ENCODE results near the gene BICDL2. TPM values are rescaled to one million over a fixed set of nuclear protein-coding genes. Genes with fewer than 3 reads are reported as not detected.

Gene BICDL2
- total and polyA plus RNA-seq, 9 of the 15 experiments (the other 6 are each of a cell fraction or from before 2014, with no cell fraction given) = 0.09 to 0.28 (median 0.09) TPM; not detected in 6

DNA sequence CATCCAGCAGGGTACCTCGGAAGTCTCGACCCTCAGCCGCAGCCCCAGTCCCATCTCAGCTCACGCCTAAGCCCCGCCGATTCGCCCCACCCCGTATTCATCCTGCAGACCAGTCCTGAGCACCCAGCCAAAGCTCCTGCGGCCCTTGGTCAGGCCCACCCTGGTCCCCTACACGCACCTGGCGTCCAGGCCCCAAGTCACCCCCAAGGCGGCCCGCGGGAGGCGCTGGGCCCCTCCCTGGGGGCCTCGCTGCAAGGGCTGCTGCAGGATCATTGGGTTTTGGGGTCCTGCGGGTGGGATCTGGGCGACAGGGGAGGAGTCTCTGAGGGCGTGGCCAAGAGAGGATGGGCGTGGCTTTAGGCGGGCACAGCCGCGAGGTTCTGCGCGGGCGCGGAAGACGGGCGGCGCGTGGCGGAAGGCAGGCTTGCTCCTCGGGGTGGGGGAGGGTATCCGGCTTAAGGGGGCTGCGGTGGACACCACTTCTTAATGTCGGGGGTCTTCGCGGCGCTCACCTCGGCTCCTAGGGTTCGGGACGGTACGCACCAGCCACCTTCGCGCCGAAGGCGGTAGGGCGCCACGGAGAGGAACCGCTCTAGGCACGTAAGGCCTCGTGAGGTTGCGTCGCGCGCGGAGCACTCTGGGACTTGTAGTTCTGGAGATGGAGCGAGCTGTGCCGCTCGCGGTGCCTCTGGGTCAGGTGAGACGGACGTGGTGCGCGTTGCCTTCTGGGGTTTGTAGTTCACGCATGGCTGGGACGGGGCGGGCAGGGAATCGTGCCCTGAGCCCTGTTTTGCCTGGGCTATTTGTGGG is 12.9 kb downstream of the BICDL2 start, which contains the start of the genes HCFC1R1 and THOC6 (continued):
- TF ChIP-seq, protein P1, sequence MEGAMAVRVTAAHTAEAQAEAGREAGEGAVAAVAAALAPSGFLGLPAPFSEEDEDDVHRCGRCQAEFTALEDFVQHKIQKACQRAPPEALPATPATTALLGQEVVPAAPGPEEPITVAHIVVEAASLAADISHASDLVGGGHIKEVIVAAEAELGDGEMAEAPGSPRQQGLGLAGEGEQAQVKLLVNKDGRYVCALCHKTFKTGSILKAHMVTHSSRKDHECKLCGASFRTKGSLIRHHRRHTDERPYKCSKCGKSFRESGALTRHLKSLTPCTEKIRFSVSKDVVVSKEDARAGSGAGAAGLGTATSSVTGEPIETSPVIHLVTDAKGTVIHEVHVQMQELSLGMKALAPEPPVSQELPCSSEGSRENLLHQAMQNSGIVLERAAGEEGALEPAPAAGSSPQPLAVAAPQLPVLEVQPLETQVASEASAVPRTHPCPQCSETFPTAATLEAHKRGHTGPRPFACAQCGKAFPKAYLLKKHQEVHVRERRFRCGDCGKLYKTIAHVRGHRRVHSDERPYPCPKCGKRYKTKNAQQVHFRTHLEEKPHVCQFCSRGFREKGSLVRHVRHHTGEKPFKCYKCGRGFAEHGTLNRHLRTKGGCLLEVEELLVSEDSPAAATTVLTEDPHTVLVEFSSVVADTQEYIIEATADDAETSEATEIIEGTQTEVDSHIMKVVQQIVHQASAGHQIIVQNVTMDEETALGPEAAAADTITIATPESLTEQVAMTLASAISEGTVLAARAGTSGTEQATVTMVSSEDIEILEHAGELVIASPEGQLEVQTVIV (CRISPR knock-in tag; IDR thresholded peaks at IDR 0.05; ENCODE audit: borderline replicate concordance) = no peak
- TF ChIP-seq, protein P2, sequence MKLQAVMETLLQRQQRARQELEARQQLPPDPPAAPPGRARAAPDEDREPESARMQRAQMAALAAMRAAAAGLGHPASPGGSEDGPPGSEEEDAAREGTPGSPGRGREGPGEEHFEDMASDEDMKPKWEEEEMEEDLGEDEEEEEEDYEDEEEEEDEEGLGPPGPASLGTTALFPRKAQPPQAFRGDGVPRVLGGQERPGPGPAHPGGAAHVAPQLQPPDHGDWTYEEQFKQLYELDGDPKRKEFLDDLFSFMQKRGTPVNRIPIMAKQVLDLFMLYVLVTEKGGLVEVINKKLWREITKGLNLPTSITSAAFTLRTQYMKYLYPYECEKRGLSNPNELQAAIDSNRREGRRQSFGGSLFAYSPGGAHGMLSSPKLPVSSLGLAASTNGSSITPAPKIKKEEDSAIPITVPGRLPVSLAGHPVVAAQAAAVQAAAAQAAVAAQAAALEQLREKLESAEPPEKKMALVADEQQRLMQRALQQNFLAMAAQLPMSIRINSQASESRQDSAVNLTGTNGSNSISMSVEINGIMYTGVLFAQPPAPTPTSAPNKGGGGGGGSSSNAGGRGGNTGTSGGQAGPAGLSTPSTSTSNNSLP (IDR thresholded peaks at IDR 0.05; ENCODE audit: borderline replicate concordance, low read depth, low read length) = no peak
- TF ChIP-seq ZNF444 (CRISPR knock-in tag; IDR thresholded peaks at IDR 0.05) (no peak), NFXL1 (CRISPR knock-in tag; IDR thresholded peaks at IDR 0.05) (no peak), RFX7 (CRISPR knock-in tag; IDR thresholded peaks at IDR 0.05) (0 out of 2 replicates have a peak, but pooled peaks have one; percentile 8), E2F3 (CRISPR knock-in tag; IDR thresholded peaks at IDR 0.05) (peak; percentile 72; the same call in 1 of the 2 replicates), KDM4B (IDR thresholded peaks at IDR 0.05; ENCODE audit: borderline replicate concordance in 2 of 2, low read depth in 1 of 2) (peak in 1 of 2 experiments; percentile 74; a peak in 2 of 4 replicates), BRCA1 (IDR thresholded peaks at IDR 0.05) (no peak), BRCA1 (CRISPR knock-in tag; IDR thresholded peaks at IDR 0.05) (no peak)
- TF ChIP-seq, protein P3, sequence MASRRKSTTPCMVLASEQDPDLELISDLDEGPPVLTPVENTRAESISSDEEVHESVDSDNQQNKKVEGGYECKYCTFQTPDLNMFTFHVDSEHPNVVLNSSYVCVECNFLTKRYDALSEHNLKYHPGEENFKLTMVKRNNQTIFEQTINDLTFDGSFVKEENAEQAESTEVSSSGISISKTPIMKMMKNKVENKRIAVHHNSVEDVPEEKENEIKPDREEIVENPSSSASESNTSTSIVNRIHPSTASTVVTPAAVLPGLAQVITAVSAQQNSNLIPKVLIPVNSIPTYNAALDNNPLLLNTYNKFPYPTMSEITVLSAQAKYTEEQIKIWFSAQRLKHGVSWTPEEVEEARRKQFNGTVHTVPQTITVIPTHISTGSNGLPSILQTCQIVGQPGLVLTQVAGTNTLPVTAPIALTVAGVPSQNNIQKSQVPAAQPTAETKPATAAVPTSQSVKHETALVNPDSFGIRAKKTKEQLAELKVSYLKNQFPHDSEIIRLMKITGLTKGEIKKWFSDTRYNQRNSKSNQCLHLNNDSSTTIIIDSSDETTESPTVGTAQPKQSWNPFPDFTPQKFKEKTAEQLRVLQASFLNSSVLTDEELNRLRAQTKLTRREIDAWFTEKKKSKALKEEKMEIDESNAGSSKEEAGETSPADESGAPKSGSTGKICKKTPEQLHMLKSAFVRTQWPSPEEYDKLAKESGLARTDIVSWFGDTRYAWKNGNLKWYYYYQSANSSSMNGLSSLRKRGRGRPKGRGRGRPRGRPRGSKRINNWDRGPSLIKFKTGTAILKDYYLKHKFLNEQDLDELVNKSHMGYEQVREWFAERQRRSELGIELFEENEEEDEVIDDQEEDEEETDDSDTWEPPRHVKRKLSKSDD (conservative IDR thresholded peaks at IDR 0.05; ENCODE audit: low read length) = no peak
- TF ChIP-seq, protein P4, sequence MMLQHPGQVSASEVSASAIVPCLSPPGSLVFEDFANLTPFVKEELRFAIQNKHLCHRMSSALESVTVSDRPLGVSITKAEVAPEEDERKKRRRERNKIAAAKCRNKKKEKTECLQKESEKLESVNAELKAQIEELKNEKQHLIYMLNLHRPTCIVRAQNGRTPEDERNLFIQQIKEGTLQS (IDR thresholded peaks at IDR 0.05) = peak; percentile 46; the same call in 1 of the 2 replicates
- TF ChIP-seq, protein P4 (CRISPR knock-in tag; conservative IDR thresholded peaks at IDR 0.05) = no peak
- TF ChIP-seq, protein P5, sequence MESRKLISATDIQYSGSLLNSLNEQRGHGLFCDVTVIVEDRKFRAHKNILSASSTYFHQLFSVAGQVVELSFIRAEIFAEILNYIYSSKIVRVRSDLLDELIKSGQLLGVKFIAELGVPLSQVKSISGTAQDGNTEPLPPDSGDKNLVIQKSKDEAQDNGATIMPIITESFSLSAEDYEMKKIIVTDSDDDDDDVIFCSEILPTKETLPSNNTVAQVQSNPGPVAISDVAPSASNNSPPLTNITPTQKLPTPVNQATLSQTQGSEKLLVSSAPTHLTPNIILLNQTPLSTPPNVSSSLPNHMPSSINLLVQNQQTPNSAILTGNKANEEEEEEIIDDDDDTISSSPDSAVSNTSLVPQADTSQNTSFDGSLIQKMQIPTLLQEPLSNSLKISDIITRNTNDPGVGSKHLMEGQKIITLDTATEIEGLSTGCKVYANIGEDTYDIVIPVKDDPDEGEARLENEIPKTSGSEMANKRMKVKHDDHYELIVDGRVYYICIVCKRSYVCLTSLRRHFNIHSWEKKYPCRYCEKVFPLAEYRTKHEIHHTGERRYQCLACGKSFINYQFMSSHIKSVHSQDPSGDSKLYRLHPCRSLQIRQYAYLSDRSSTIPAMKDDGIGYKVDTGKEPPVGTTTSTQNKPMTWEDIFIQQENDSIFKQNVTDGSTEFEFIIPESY (CRISPR knock-in tag; IDR thresholded peaks at IDR 0.05) = no peak
- TF ChIP-seq, protein P6, sequence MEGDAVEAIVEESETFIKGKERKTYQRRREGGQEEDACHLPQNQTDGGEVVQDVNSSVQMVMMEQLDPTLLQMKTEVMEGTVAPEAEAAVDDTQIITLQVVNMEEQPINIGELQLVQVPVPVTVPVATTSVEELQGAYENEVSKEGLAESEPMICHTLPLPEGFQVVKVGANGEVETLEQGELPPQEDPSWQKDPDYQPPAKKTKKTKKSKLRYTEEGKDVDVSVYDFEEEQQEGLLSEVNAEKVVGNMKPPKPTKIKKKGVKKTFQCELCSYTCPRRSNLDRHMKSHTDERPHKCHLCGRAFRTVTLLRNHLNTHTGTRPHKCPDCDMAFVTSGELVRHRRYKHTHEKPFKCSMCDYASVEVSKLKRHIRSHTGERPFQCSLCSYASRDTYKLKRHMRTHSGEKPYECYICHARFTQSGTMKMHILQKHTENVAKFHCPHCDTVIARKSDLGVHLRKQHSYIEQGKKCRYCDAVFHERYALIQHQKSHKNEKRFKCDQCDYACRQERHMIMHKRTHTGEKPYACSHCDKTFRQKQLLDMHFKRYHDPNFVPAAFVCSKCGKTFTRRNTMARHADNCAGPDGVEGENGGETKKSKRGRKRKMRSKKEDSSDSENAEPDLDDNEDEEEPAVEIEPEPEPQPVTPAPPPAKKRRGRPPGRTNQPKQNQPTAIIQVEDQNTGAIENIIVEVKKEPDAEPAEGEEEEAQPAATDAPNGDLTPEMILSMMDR (IDR thresholded peaks at IDR 0.05 in 2 of 3, conservative IDR thresholded peaks at IDR 0.05 in 1 of 3; ENCODE audit: insufficient read depth in 2 of 3, low read depth in 1 of 3, low read length in 3 of 3) = no peak

Measured in K562 (cell line).